HuH-7 (cell line): Measurements from ENCODE around the gene NRTN.
"Not testable (repeated sequence)": the region's sequence is repeated elsewhere in the genome, so short reads cannot be mapped to it uniquely, and the experiment has no call there.

Source experiments
- DNase-seq: peaks from one replicate; pipeline ENCODE4 v3.0.0; 2011; ENCODE audit warnings: low spot score

Gene NRTN

DNA sequence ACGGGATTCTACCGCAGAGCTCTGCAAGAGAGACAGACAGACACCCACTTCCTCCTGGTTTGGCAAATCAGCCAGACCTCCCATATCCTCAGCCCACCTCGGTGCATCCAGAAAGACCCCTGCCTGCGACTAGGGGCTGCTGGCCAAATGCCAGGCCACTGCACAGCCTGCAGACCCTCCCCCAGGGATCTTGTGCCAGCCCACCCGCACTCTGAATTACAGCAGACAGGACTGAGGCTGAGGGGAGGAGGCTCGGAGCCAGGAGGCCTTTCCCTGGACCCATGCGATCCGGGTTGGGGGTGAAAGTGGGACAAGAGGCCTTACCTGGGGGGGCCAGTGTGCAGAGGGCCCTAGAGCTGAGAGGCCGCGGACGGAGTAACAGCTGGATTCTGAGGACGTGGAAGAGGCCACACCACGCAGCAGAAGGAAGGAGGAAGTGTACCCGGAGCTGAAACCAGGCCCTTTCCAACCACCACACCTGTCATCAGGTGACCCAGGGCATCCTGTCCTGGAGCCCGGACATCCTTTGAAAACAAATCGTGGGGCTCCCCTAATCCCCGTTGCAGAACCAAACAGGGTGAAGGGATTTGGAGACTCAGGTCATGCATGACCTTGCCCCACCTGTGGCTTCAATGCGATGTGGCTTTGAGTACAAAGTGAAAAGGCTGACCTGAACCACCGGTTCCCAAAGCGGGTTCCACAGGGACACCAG lies 33.6 kb downstream of the NRTN start:
- no peak for DNase-seq

DNA sequence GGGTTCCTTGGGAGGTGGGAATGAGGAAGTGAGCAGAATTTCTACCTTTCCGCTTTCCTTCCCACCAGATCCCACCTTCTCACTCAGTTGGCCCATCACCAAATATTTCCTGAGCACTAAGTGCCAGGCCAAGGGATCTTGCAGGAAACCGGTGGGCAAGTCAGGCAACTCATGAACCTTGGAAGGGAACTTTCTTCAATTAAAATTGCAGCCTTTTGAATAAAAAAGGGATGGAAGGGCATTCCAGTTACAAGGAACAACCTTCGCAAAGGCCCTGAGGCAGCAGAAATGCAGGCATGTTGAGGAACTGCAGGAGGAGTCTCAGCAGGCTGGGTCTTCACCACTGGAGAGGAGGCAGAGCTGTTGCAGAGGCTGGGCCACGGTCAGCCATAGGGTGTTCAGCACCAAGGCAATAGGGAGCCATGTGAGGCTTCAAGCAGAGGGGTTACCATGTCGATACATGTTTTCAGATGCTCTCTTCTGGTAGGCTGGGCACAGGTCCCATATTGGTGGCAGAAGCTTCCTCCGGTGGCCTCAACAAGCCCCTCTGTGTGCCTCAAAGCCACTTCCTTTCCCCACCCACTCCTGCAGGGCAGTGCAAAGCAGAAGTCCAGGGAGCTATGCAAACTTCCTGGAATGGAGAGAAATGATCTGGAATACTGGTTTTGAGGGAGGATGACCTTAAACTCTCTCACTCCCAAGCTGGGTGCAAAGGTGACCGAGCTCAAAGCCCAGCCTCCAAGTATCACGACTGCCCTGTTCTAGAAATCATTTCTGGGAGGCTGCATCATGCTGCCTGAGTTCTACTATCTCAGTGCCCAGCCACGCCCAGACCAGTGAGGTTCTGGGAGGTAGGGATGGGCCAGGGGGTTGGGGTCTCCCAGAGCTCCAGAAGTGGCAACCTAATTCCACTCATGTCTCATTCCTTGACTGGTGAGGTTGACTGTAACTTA lies 34.5 kb downstream of the NRTN start, which contains the start of gene FUT6:
FUT6 (minus strand) TSS at position 638 of the 953 bp plus-strand sequence. CDS start 7,135 bp downstream, outside the sequence.
- no peak for DNase-seq

DNA sequence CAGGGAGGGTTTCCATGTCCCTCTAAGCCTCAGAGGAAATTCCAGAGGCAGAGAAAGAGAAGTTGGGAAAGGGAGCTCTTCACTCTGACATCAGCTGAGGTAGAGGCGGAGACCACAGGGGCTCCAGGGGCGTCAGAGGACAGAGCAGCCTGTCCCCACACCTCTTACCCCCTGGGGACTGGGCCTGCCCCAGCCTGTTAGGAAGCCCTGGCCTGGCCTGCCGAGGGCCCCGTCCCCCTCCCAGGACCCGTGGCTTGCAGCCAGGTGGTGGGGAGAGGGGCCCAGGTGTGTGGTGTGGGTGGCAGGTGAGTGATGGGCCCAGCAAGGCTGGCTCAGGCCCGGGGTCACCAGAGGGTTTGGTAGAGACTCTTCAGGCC lies 36.9 kb downstream of the NRTN start:
- not testable (repeated sequence) for DNase-seq

DNA sequence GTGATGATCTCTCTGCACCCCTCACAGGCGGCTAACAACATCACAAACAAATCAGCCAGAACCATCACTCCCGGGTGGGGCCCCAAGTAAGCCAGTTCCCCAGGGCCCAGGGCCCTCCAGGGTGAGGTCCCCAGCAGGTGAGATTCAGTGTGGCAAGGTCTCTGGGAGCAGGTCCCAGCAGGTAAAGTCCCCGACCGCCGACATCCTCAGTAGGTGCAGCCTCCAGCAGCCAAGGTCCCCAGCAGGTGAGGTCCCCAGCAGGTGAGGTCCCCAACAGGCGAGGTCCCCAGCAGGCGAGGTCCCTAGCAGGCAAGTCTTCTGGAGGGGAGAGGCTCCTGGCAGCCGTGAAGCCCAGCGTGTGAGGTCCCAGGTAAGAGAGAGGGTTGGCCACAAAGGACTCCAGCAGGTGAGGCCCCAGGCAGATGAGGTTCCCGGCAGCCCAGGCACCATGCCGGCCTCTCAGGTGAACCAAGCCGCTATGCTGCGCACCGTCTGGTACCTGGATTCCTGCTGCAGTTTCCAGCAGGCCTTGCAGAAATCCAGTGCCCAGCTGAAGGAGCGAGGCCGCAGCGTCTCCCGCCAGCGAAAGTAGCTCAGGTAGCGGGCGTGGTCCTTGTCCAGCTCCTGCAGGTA lies 38.5 kb downstream of the NRTN start:
- no peak for DNase-seq

DNA sequence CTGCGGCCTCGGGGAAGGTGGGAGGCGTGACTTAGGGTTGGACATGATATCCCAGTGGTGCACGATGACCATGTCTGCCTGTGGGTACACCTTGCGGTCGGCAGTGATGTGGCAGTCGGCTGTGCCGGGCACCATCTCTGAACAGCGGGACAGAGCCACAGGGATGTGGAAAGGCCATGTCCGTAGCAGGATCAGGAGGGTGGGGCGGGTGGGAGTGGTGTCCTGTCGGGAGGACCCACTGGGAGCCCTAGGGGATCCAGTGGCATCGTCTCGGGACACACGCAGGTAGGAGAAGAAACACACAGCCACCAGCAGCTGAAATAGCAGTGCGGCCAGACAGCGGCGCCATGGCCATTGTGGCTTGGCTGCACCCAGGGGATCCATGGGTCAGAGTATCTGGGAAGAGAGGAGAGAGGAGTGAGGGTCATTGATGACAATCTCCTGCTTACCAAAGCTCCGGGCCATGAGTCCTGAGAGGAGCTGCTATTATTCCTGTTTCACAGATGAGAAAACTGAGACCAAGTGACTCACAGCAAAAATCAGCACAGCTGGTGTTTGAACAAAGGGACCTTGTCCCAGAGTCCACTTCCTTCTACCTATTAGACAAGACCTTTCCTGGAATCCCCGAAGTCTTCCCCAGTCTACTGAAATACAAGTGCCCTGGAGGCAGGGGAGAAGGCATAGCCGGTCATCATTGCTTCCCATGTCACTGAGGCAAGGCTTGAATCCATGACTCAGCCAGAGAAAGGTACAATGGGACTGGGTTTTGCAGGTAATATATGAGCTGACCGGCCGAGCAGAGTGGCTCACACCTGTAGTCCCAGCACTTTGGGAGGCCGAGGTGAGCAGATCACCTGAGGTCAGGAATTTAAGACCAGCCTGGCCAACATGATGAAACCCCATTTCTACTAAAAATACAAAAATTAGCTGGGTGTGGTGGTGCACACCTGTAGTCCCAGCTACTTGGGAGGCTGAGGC lies 39.9 kb downstream of the NRTN start:
- DNase-seq = no peak

DNA sequence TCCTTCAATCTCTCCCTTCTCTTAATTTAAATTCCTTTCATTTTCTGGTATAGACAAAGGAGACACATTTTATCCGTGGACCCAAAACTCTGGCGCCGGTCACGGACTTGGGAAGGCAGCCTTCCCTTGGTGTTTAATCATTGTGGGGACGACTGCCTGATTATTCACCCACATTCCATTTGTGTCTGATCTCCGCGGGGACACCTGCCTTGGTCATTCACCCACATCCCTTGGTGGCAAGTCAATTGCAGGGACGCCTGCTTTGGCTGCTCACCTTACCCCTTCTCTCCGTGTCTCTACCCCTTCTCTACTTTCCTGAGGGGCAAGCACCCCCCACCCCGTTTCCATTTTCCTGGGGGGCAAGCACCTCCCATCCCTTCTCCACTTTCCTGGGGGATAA lies 43.0 kb downstream of the NRTN start:
- DNase-seq = not testable (repeated sequence)

DNA sequence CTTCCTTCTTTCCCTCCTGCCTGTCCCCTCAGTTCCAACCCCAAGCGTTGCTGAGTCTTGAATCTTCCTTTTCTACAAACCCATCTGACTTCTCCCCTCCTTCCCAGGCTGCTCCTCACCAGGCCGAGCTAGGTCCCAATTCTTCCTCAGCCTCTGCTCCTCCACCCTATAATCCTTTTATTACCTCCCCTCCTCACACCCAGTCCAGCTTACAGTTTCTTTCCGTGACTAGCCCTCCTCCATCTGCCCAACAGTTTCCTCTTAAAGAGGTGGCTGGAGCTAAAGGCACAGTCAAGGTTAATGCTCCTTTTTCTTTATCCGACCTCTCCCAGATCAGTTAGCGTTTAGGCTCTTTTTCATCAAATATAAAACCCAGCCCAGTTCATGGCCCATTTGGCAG lies 43.8 kb downstream of the NRTN start:
- not testable (repeated sequence) for DNase-seq

DNA sequence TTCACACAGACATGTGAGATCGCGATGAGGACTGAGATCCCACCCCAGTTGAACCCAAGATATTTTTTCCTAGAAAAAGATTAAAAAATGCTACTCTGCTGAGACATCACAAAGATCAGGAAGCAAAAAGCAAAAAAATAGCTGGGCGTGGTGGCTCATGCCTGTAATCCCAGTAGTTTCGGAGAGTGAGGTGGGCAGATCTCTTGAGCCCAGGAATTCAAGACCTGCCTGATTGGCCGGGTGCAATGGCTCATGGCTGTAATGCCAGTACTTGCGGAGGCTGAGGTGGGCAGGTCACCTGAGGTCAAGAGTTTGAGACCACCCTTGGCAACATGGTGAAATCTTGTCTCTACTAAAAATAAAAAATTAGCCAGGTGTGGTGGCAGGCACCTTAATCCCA lies 45.3 kb downstream of the NRTN start:
- DNase-seq = no peak

DNA sequence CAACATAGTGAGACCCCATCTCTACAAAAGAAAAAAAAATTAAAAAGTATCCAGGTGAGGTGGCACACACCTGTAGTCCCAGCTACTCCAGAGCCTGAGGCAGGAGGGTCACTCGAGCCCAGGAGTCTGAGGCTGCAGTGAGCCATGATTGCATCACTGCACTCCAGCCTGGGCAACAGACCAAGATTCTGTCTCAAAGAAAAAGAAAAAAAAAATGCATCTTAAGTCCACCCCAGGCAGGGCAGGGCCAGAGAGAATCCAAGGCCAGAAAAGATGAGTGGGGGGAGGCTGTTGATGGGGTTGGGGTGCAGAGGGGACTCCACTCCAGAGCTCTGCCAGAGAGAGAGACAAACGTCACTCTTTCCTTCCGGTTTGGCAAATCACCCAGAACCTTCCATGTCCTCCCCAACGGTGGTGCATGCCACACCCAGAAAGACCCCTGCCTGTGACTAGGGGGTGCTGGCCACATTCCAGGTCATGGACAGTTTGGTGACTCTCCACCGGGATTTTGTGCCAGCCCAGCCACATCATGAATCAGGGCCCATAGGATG lies 46.0 kb downstream of the NRTN start:
- DNase-seq = no peak

DNA sequence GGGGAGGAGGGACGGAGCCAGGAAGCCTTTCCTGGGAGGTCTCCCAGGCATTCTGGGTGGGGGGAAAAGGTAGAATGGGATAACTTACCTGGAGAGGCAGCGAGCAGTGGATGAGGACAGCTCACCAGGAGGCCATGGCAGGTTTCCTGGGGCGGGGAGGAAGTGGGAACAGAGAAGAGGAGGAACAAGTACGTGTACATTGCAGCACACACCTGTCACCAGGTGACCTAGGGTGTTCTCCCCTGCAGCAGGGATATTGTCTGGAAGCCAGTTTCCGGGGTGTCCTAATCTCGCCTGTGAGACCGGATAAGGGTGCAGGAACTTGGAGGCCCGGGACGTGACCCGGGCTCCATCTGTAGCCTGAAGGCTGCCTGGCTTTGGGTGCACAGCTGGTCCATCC lies 46.4 kb downstream of the NRTN start, which contains the start of gene FUT3:
FUT3 (minus strand) TSS at position 148 of the 400 bp plus-strand sequence.
- DNase-seq = no peak

DNA sequence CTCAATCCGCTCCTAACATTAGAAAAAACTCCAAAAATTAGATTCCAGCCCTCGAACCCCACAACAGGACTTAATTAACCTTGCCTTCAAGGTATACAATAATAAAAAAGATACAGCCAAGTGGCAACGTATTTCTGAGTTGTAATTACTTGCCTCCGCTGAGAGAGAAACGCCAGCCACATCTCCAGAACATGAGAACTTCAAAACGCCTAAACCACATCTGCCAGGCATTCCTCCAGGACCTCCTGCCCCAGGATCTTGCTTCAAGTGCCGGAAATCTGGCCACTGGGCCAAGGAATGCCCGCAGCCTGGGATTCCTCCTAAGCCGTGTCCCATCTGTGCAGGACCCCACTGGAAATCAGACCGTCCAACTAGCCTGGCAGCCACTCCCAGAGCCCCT lies 49.3 kb downstream of the NRTN start:
- not testable (repeated sequence) for DNase-seq

DNA sequence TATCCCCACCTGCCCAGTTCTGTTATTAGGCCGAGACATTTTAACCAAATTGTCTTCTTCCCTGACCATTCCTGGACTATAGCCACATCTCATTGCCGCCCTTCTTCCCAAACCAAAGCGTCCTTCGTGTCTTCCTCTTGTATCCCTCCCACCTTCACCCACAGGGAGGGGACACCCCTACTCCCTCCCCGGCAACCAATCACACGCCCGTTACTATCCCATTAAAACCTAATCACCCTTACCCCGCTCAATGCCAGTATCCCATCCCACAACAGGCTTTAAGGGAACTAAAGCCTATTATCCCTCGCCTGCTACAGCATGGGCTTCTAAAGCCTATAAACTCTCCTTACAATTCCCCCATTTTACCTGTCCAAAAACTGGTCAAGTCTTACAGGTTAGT lies 50.3 kb downstream of the NRTN start:
- not testable (repeated sequence) for DNase-seq

DNA sequence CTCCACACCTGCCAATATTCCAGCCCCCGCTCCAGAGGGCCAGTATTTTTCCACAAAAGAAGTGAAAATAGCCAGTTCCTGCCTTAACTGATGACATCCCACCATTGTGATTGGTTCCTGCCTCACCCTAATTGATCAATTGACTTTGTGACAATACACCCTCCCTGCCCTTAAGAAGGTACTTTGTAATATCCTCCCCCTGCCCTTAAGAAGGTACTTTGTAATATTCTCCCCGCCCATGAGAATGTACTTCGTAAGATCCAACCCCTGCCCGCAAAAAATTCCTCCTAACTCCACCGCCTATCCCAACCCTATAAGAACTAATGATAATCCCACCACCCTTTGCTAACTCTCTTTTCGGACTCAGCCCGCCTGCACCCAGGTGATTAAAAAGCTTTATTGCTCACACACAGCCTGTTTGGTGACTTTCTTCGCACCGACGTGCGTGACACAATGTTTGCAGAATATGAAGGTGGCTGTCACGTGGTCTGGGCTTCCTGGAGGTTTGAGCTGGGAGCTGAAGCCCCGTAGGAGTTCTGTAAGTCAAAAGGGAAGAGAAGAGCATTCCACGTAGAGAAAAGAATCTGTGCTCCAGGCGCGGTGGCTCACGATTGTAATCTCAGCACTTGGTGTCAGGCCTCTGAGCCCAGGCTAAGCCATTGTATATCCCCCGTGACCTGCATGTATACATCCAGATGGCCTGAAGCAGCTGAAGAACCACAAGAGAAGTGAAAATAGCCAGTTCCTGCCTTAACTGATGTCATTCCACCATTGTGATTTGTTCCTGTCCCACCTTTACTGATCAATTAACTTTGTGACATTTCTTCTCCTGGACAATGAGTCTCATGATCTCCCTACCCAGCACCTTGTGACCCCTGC lies 52.6 kb downstream of the NRTN start:
- DNase-seq = no peak

DNA sequence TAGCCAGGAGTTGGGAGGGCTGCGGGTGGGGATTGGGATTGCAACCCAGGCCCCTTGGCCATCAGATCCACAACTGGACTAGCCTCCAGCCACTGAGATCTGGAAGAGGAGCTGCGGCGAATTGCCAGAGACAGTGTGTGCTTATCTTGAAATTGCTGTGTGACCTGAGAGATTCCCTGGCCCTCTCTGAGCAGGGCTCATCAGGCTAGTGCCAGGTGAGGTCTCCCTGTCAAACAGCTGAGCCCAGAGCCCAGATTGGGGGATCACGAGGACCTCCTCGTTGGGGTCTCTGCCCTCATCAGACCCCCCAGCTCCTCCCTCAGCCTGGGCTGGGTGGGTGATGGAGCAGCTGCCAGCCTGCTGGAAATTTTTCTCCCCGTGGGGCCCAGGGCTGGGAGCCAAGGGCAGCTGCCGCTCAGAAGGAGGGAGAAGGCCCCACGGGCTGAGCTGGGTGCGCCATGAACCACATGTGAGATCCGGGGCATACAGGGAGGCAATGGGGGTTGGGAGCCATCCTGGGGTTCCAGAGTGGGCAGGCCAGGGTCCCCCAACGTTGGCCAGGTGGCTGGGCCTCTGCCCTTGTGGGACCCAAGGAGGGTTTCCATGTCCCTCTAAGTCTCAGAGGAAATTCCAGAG lies 58.3 kb downstream of the NRTN start:
- no peak for DNase-seq

DNA sequence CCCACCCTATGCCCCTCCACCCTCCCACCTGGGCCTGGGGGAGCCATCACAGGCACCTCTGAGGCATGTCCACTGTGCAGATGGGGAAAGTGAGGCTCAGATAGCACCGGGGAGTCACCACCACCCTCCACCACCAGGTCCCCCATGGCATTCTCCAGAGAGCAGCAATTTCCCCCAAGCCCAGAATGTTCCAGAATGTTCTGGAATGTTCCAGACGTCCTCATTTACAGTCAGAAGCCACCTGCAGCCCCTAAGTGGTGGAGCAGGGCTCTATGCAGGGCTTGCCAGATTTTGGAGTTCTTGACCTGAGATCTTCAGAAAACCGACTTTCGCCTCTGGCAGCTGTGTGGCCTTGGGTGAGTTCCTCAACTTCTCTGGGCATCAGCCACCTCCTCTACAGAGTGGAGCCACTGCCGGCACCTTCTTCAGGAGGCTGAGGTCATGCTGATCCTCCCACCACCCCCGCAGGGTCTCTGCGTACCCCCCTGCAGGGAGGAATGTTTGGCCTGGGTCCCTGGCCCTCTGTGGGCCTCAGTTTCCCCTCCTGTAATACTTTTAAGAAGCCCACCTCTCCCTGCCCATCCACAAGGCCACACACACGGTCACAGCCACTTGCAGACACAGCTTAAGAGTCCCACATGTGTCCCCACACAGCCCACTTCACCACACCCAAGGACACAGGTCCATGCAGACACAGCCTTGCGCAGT lies 59.3 kb downstream of the NRTN start:
- DNase-seq = no peak

DNA sequence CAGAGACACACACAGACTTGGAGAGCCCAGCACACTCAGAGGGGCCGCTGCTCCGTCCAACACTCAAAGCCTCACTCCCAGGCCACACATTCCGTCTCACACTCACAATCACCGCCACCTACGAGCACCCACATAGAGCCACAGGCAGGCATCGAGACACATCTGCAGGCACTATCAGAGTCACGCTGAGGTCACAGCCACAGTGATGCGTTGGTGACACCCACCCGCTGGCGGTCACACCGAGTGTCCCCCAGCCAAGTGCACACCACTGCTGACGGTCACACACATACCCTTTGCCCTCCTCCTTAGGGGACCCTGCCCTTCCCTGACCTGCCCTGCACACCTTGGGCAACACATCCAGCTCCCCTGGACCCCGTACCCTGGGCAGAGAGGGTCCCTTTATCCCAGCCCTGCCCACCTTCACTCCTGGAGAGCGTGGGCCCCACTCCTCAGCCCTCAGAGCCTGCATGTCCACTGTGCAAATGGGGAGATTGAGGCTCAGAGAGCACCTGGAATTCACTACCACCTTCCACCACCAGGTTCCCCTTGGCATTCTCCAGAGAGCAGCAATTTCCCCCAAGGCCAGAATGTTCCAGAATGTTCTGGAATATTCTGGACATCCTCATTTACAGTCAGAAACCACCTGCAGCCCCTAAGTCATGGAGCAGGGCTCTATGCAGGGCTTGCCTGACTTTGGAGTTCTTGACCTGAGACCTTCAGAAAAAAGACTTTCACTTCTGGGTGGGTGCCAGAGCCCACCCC lies 60.0 kb downstream of the NRTN start:
- DNase-seq = no peak

DNA sequence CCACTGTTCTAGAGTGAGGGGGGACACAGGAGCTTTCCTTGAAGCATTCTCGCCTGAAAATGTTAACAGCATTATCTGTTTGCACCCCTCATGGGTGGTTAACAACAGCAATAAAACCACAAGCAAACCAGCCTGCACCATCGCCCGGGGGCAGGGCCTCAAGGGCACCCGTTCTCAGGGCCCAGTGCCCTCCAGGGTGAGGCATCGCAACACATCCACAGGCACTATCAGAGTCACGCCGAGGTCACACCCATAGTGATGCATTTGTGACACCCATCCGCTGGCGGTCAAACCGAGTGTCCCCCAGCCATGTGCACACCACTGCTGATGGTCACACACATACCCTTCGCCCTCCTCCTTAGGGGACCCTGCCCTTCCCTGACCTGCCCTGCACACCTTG lies 60.9 kb downstream of the NRTN start:
- DNase-seq = no peak
